ENCODE data around the gene HHIPL1.

DNA sequence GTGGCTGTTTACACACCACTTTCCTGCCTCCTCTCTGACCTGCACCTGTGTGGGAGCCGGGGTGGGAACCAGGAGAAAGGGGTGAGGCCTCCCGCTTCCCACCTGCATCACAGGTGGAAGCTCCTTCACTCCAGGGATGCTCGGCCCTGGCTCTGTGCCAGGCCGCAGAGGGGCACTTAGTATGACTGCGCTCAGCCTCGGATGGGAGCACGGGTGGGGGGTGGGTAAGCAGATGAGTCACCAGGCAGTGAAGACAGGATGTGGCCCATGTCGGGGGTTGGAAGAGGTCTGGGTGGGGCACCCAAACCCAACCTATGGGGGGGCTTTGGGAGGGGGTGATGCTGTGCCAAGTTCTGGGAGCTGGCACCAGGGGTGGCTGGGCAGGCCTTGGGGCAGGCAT lies 31.7 kb downstream of the HHIPL1 start:
- TF ChIP-seq, protein P1, sequence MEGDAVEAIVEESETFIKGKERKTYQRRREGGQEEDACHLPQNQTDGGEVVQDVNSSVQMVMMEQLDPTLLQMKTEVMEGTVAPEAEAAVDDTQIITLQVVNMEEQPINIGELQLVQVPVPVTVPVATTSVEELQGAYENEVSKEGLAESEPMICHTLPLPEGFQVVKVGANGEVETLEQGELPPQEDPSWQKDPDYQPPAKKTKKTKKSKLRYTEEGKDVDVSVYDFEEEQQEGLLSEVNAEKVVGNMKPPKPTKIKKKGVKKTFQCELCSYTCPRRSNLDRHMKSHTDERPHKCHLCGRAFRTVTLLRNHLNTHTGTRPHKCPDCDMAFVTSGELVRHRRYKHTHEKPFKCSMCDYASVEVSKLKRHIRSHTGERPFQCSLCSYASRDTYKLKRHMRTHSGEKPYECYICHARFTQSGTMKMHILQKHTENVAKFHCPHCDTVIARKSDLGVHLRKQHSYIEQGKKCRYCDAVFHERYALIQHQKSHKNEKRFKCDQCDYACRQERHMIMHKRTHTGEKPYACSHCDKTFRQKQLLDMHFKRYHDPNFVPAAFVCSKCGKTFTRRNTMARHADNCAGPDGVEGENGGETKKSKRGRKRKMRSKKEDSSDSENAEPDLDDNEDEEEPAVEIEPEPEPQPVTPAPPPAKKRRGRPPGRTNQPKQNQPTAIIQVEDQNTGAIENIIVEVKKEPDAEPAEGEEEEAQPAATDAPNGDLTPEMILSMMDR (IDR thresholded peaks at IDR 0.05; ENCODE audit: insufficient read depth, low read length) = no peak
- TF ChIP-seq POLR2AphosphoS5 (IDR thresholded peaks at IDR 0.05; ENCODE audit: low read depth) (no peak), SPI1 (IDR thresholded peaks at IDR 0.05; ENCODE audit: borderline replicate concordance, low read depth) (no peak)
- TF ChIP-seq, protein P2, sequence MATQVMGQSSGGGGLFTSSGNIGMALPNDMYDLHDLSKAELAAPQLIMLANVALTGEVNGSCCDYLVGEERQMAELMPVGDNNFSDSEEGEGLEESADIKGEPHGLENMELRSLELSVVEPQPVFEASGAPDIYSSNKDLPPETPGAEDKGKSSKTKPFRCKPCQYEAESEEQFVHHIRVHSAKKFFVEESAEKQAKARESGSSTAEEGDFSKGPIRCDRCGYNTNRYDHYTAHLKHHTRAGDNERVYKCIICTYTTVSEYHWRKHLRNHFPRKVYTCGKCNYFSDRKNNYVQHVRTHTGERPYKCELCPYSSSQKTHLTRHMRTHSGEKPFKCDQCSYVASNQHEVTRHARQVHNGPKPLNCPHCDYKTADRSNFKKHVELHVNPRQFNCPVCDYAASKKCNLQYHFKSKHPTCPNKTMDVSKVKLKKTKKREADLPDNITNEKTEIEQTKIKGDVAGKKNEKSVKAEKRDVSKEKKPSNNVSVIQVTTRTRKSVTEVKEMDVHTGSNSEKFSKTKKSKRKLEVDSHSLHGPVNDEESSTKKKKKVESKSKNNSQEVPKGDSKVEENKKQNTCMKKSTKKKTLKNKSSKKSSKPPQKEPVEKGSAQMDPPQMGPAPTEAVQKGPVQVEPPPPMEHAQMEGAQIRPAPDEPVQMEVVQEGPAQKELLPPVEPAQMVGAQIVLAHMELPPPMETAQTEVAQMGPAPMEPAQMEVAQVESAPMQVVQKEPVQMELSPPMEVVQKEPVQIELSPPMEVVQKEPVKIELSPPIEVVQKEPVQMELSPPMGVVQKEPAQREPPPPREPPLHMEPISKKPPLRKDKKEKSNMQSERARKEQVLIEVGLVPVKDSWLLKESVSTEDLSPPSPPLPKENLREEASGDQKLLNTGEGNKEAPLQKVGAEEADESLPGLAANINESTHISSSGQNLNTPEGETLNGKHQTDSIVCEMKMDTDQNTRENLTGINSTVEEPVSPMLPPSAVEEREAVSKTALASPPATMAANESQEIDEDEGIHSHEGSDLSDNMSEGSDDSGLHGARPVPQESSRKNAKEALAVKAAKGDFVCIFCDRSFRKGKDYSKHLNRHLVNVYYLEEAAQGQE (IDR thresholded peaks at IDR 0.05; ENCODE audit: insufficient replicate concordance, low read depth) = no peak
